ENCODE measurements around the gene RBM20. TPM values are rescaled to one million over a fixed set of nuclear protein-coding genes. Genes with fewer than 3 reads are reported as not detected.
"Not testable (repeated sequence)": the region's sequence is repeated elsewhere in the genome, so short reads cannot be mapped to it uniquely, and the experiment has no call there.

RBM20 gene
- total RNA-seq, 1 experiment from 2014 or later, result not detected

- no peaks in the 10 kb centered on the region for H3K9me3 Mint-ChIP-seq (ENCODE audit: low read depth, unreplicated experiment)
- intact Hi-C loops (cut with micrococcal nuclease; ENCODE audit: unreplicated experiment), result no loop called here
- no peak for DNase-seq
- no peaks in the 10 kb centered on the region for H3K4me1 Mint-ChIP-seq (ENCODE audit: low read depth, unreplicated experiment)
- no peaks in the 10 kb centered on the region for H3K27me3 Mint-ChIP-seq (ENCODE audit: unreplicated experiment)
- CTCF ChIA-PET, result no interaction called here
- BruUV-seq (replicated peaks), result no TSS peak
- no peaks in the 10 kb centered on the region for H3K36me3 Mint-ChIP-seq (ENCODE audit: insufficient read depth, unreplicated experiment)
- TF ChIP-seq, protein P1, sequence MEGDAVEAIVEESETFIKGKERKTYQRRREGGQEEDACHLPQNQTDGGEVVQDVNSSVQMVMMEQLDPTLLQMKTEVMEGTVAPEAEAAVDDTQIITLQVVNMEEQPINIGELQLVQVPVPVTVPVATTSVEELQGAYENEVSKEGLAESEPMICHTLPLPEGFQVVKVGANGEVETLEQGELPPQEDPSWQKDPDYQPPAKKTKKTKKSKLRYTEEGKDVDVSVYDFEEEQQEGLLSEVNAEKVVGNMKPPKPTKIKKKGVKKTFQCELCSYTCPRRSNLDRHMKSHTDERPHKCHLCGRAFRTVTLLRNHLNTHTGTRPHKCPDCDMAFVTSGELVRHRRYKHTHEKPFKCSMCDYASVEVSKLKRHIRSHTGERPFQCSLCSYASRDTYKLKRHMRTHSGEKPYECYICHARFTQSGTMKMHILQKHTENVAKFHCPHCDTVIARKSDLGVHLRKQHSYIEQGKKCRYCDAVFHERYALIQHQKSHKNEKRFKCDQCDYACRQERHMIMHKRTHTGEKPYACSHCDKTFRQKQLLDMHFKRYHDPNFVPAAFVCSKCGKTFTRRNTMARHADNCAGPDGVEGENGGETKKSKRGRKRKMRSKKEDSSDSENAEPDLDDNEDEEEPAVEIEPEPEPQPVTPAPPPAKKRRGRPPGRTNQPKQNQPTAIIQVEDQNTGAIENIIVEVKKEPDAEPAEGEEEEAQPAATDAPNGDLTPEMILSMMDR (IDR thresholded peaks at IDR 0.05; ENCODE audit: unreplicated experiment), result no peak
- no peak overlapping the region for H3K4me3 Mint-ChIP-seq (ENCODE audit: low read depth, unreplicated experiment)
- H3K27ac Mint-ChIP-seq (ENCODE audit: unreplicated experiment), result no peak overlapping the region
Observed at GRCh38 chr10:110636572-110636931, 7.6 kb upstream of the RBM20 start.

- no peak for DNase-seq
- H3K4me3 Mint-ChIP-seq (ENCODE audit: low read depth, unreplicated experiment), result no peak overlapping the region
- intact Hi-C loops (cut with micrococcal nuclease; ENCODE audit: unreplicated experiment), result no loop called here
- CTCF ChIA-PET, result no interaction called here
- H3K27me3 Mint-ChIP-seq (ENCODE audit: unreplicated experiment), result peaks cover 4% of the 10 kb centered on the region
- no peaks in the 10 kb centered on the region for H3K4me1 Mint-ChIP-seq (ENCODE audit: low read depth, unreplicated experiment)
- H3K27ac Mint-ChIP-seq (ENCODE audit: unreplicated experiment), result no peak overlapping the region
- no peaks in the 10 kb centered on the region for H3K36me3 Mint-ChIP-seq (ENCODE audit: insufficient read depth, unreplicated experiment)
- TF ChIP-seq, protein P1 (IDR thresholded peaks at IDR 0.05; ENCODE audit: unreplicated experiment), result no peak
- H3K9me3 Mint-ChIP-seq (ENCODE audit: low read depth, unreplicated experiment), result no peaks in the 10 kb centered on the region
- no TSS peak for BruUV-seq (replicated peaks)
Observed at GRCh38 chr10:110636932-110637557, 7.1 kb upstream of the RBM20 start.

DNA sequence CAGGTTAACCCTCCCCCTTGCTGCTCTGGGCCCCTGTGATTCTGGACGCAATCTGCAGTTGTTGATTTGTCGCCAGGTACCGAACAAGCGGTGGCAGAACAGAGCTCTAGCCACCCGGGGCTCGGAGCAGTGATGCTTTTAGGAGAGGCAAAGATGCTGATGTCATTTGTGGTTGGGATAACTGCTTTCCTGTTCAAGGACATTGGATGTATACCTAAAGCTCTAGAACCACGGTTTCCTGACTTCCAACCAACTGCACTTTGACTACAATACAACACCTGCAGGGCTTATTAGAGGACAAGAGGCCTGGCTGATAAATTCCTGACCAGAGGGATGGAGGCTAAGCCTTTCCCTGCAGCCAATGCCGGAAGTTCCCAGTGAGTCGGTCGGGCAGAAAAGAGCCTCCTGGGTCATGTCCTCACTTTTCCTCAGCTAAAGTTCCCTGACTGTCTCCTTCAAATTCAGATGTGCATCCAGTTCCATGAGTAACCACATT lies 6.5 kb upstream of the RBM20 start:
- DNase-seq, result no peak
- Mint-ChIP-seq H3K27me3 (ENCODE audit: unreplicated experiment) (peaks cover 10% of the 10 kb centered on the region), H3K36me3 (ENCODE audit: insufficient read depth, unreplicated experiment) (no peaks in the 10 kb centered on the region), H3K4me3 (ENCODE audit: low read depth, unreplicated experiment) (no peak overlapping the region), H3K9me3 (ENCODE audit: low read depth, unreplicated experiment) (no peaks in the 10 kb centered on the region), H3K27ac (ENCODE audit: unreplicated experiment) (no peak overlapping the region), H3K4me1 (ENCODE audit: low read depth, unreplicated experiment) (no peaks in the 10 kb centered on the region)
- CTCF ChIA-PET, result no interaction called here
- BruUV-seq (replicated peaks), result no TSS peak
- intact Hi-C loops (cut with micrococcal nuclease; ENCODE audit: unreplicated experiment), result no loop called here
- TF ChIP-seq, protein P1 (IDR thresholded peaks at IDR 0.05; ENCODE audit: unreplicated experiment), result no peak

- TF ChIP-seq, protein P1 (IDR thresholded peaks at IDR 0.05; ENCODE audit: unreplicated experiment), result no peak
- intact Hi-C loops (cut with micrococcal nuclease; ENCODE audit: unreplicated experiment), result no loop called here
- no peak for DNase-seq
- Mint-ChIP-seq H3K4me3 (ENCODE audit: low read depth, unreplicated experiment) (no peak overlapping the region), H3K36me3 (ENCODE audit: insufficient read depth, unreplicated experiment) (no peaks in the 10 kb centered on the region), H3K9me3 (ENCODE audit: low read depth, unreplicated experiment) (no peaks in the 10 kb centered on the region), H3K27ac (ENCODE audit: unreplicated experiment) (no peak overlapping the region), H3K4me1 (ENCODE audit: low read depth, unreplicated experiment) (no peaks in the 10 kb centered on the region), H3K27me3 (ENCODE audit: unreplicated experiment) (peaks cover 17% of the 10 kb centered on the region)
- BruUV-seq (replicated peaks), result no TSS peak
- CTCF ChIA-PET, result no interaction called here
Observed at GRCh38 chr10:110638319-110638718, 5.8 kb upstream of the RBM20 start.

GRCh38 chr10:110639046-110639445 lies 5.1 kb upstream of the RBM20 start:
- H3K4me3 Mint-ChIP-seq (ENCODE audit: low read depth, unreplicated experiment); intact Hi-C loops (cut with micrococcal nuclease; ENCODE audit: unreplicated experiment); H3K9me3 Mint-ChIP-seq (ENCODE audit: low read depth, unreplicated experiment); BruUV-seq (replicated peaks); CTCF ChIA-PET; DNase-seq; H3K4me1 Mint-ChIP-seq (ENCODE audit: low read depth, unreplicated experiment); H3K27ac Mint-ChIP-seq (ENCODE audit: unreplicated experiment); H3K36me3 Mint-ChIP-seq (ENCODE audit: insufficient read depth, unreplicated experiment): not testable (repeated sequence)
- peaks cover 22% of the 10 kb centered on the region for H3K27me3 Mint-ChIP-seq (ENCODE audit: unreplicated experiment)

GRCh38 chr10:110639858-110640257 lies 4.3 kb upstream of the RBM20 start:
- CTCF ChIA-PET; DNase-seq; H3K4me1 Mint-ChIP-seq (ENCODE audit: low read depth, unreplicated experiment); H3K9me3 Mint-ChIP-seq (ENCODE audit: low read depth, unreplicated experiment); BruUV-seq (replicated peaks); H3K36me3 Mint-ChIP-seq (ENCODE audit: insufficient read depth, unreplicated experiment); intact Hi-C loops (cut with micrococcal nuclease; ENCODE audit: unreplicated experiment); H3K27ac Mint-ChIP-seq (ENCODE audit: unreplicated experiment); H3K4me3 Mint-ChIP-seq (ENCODE audit: low read depth, unreplicated experiment): not testable (repeated sequence)
- peaks cover 22% of the 10 kb centered on the region for H3K27me3 Mint-ChIP-seq (ENCODE audit: unreplicated experiment)

All from Calu3 (cell line).